ENCODE data around the gene WIPF1. TPM values are rescaled to one million over a fixed set of nuclear protein-coding genes. Genes with fewer than 3 reads are reported as not detected.

Gene WIPF1
- polyA plus RNA-seq, 1 donor (not counting 4 experiments of a cell fraction or from before 2014, with no cell fraction given): 0.16 TPM

GRCh38 chr2:174628528-174629169 is 31.0 kb upstream of the WIPF1 start:
- Histone ChIP-seq H3K4me1 (ENCODE audit: control insufficient read depth, extremely low read depth, insufficient read depth, low read length) (no peaks in the 10 kb centered on the region), H3K9ac (ENCODE audit: control insufficient read depth, extremely low read depth, insufficient read depth, low read length) (no peak overlapping the region), H3K36me3 (ENCODE audit: control insufficient read depth in 2 of 2, extremely low read depth in 1 of 2, insufficient read depth in 2 of 2, low read length in 2 of 2) (no peaks in the 10 kb centered on the region), H3K4me2 (ENCODE audit: control insufficient read depth, extremely low read depth, insufficient read depth, low read depth, low read length) (no peak overlapping the region), H2AFZ (ENCODE audit: control insufficient read depth, low read length) (no peak overlapping the region), H3K4me3 (ENCODE audit: control insufficient read depth in 2 of 3, extremely low read depth in 1 of 3, insufficient read depth in 2 of 3, low read depth in 1 of 3, low read length in 3 of 3) (no peak overlapping the region), H3K27me3 (ENCODE audit: control insufficient read depth, extremely low read depth, insufficient read depth, low read length) (no peaks in the 10 kb centered on the region), H3K79me2 (ENCODE audit: control insufficient read depth, insufficient read depth, low read length) (no peaks in the 10 kb centered on the region), H3K9me3 (ENCODE audit: control insufficient read depth, low read depth, low read length) (no peaks in the 10 kb centered on the region), H3K27ac (ENCODE audit: control insufficient read depth, insufficient read depth, low read length) (no peak overlapping the region), H3K9me1 (ENCODE audit: control insufficient read depth, extremely low read depth, insufficient read depth, low read length) (no peaks in the 10 kb centered on the region), H4K20me1 (ENCODE audit: control insufficient read depth, extremely low read depth, insufficient read depth, low read length) (no peaks in the 10 kb centered on the region)
- DNase-seq (ENCODE audit: low read depth, low spot score): no peak
- no peak for TF ChIP-seq EZH2 (IDR thresholded peaks at IDR 0.05; ENCODE audit: low read length)
- TF ChIP-seq CTCF (optimal IDR thresholded peaks at IDR 0.05 in 1 of 3, IDR thresholded peaks at IDR 0.05 in 1 of 3, conservative IDR thresholded peaks at IDR 0.05 in 1 of 3; ENCODE audit: extremely low read depth in 1 of 3, insufficient read depth in 2 of 3, low read length in 3 of 3): no peak
- FAIRE-seq: no peak
- dilution Hi-C loops (cut with MboI; ENCODE audit: extremely low pct_ligation_motif_present, low sequenced_read_pairs): no loop called here

GRCh38 chr2:174627216-174627615 is 29.6 kb upstream of the WIPF1 start:
- Histone ChIP-seq H3K27ac (ENCODE audit: control insufficient read depth, insufficient read depth, low read length) (no peak overlapping the region), H3K36me3 (ENCODE audit: control insufficient read depth in 2 of 2, extremely low read depth in 1 of 2, insufficient read depth in 2 of 2, low read length in 2 of 2) (no peaks in the 10 kb centered on the region), H2AFZ (ENCODE audit: control insufficient read depth, low read length) (no peak overlapping the region), H4K20me1 (ENCODE audit: control insufficient read depth, extremely low read depth, insufficient read depth, low read length) (no peaks in the 10 kb centered on the region), H3K9me1 (ENCODE audit: control insufficient read depth, extremely low read depth, insufficient read depth, low read length) (no peaks in the 10 kb centered on the region), H3K9ac (ENCODE audit: control insufficient read depth, extremely low read depth, insufficient read depth, low read length) (no peak overlapping the region), H3K4me1 (ENCODE audit: control insufficient read depth, extremely low read depth, insufficient read depth, low read length) (no peaks in the 10 kb centered on the region), H3K4me2 (ENCODE audit: control insufficient read depth, extremely low read depth, insufficient read depth, low read depth, low read length) (no peak overlapping the region), H3K4me3 (ENCODE audit: control insufficient read depth in 2 of 3, extremely low read depth in 1 of 3, insufficient read depth in 2 of 3, low read depth in 1 of 3, low read length in 3 of 3) (no peak overlapping the region), H3K9me3 (ENCODE audit: control insufficient read depth, low read depth, low read length) (no peaks in the 10 kb centered on the region), H3K79me2 (ENCODE audit: control insufficient read depth, insufficient read depth, low read length) (no peaks in the 10 kb centered on the region), H3K27me3 (ENCODE audit: control insufficient read depth, extremely low read depth, insufficient read depth, low read length) (peaks cover 2% of the 10 kb centered on the region)
- DNase-seq (ENCODE audit: low read depth, low spot score) (no peak), FAIRE-seq (no peak)
- dilution Hi-C loops (cut with MboI; ENCODE audit: extremely low pct_ligation_motif_present, low sequenced_read_pairs): no loop called here
- TF ChIP-seq CTCF (optimal IDR thresholded peaks at IDR 0.05 in 1 of 3, IDR thresholded peaks at IDR 0.05 in 1 of 3, conservative IDR thresholded peaks at IDR 0.05 in 1 of 3; ENCODE audit: extremely low read depth in 1 of 3, insufficient read depth in 2 of 3, low read length in 3 of 3) (no peak), EZH2 (IDR thresholded peaks at IDR 0.05; ENCODE audit: low read length) (no peak)

All from keratinocyte (primary cell).